H1 (cell line): Measurements from ENCODE around the gene PTK6. TPM values are rescaled to one million over a fixed set of nuclear protein-coding genes. Genes with fewer than 3 reads are reported as not detected.

ENCODE experiments used
- CTBP2 ChIP-seq: IDR thresholded peaks from 2 replicates; pipeline ENCODE4 v1.7.0; 2011; ENCODE audit warnings: borderline replicate concordance, mild to moderate bottlenecking, moderate library complexity, mixed read lengths, low read length; ENCODE audit not compliant: insufficient read depth, insufficient read length
- EGR1 ChIP-seq: IDR thresholded peaks from 2 replicates; pipeline ENCODE4 v1.6.1; 2011; ENCODE audit warnings: low read depth, low read length, borderline replicate concordance
- JUND ChIP-seq: IDR thresholded peaks from 2 replicates; pipeline ENCODE4 v1.6.1; 2011; ENCODE audit warnings: mild to moderate bottlenecking, improper control_type of control experiment, low read length
- POLR2A ChIP-seq, 2 experiments: IDR thresholded peaks; 1 replicate in 1 of 2; 2 replicates in 1 of 2; pipeline ENCODE4 v1.6.1; 2011; ENCODE audit warnings: low read depth in 2 of 2, low read length in 2 of 2, mild to moderate bottlenecking in 2 of 2; ENCODE audit errors: control extremely low read depth in 1 of 2
- RFX5 ChIP-seq: IDR thresholded peaks from 2 replicates; pipeline ENCODE4 v1.6.1; 2011; ENCODE audit warnings: low read depth, low read length, improper control_type of control experiment, borderline replicate concordance
- RXRA ChIP-seq: IDR thresholded peaks from 2 replicates; pipeline ENCODE4 v1.6.1; 2011; ENCODE audit warnings: low read depth, mild to moderate bottlenecking, low read length, moderate library complexity; ENCODE audit not compliant: insufficient read depth
- SP4 ChIP-seq: IDR thresholded peaks from 2 replicates; pipeline ENCODE4 v1.6.1; 2012; ENCODE audit warnings: low read length, inconsistent platforms
- SRF ChIP-seq: IDR thresholded peaks from 2 replicates; pipeline ENCODE4 v1.6.1; 2011; ENCODE audit warnings: mild to moderate bottlenecking, low read depth, low read length, moderate library complexity
- polyA plus RNA-seq, 7 experiments: library from polyadenylated mRNA; depleted of rRNA in 3 of 7; stranded (reverse) in 5 of 7; unstranded in 2 of 7; fragments of >200 nt in 5 of 7; fragments of 200-250 nt in 2 of 7; gene quantifications; 1 replicate in 5 of 7; 2 replicates in 1 of 7; 4 replicates in 1 of 7; pipeline versions ENCODE4 v1.2.1 to v1.2.3, GENCODE V29; 2011 to 2013; ENCODE audit warnings: missing spikeins in 2 of 7, mixed read lengths in 2 of 7
- total RNA-seq: library from RNA; stranded (reverse); fragmentation: NEBNext Ultra II Directional; extraction: Animal tissue kit (Norgen Biotek cat#: 25700); gene quantifications from 2 replicates; pipeline ENCODE4 v1.2.1, GENCODE V29; 2021
- TF ChIP-seq, protein P1 (sequence below): fragments of 300-600 bp; sonication (generic); IDR thresholded peaks from 2 replicates; pipeline ENCODE4 v1.7.1; 2012; ENCODE audit warnings: low read length, moderate library complexity, mild to moderate bottlenecking, inconsistent platforms; ENCODE audit not compliant: insufficient replicate concordance

The PTK6 gene
- total and polyA plus RNA-seq, 2 of the 8 experiments (the other 6 are each of a cell fraction or from before 2014, with no cell fraction given), result 0.12 to 0.19 TPM

GRCh38 chr20:63494420-63495166, 42.6 kb downstream of the PTK6 start (continued):
- TF ChIP-seq RXRA (no peak), CTBP2 (no peak), POLR2A (IDR thresholded peaks at IDR 0.05; ENCODE audit: control extremely low read depth in 1 of 2, low read depth in 2 of 2, low read length in 2 of 2) (no peak), SRF (no peak), RFX5 (no peak), SP4 (no peak), EGR1 (no peak), JUND (no peak)
- TF ChIP-seq, protein P1, sequence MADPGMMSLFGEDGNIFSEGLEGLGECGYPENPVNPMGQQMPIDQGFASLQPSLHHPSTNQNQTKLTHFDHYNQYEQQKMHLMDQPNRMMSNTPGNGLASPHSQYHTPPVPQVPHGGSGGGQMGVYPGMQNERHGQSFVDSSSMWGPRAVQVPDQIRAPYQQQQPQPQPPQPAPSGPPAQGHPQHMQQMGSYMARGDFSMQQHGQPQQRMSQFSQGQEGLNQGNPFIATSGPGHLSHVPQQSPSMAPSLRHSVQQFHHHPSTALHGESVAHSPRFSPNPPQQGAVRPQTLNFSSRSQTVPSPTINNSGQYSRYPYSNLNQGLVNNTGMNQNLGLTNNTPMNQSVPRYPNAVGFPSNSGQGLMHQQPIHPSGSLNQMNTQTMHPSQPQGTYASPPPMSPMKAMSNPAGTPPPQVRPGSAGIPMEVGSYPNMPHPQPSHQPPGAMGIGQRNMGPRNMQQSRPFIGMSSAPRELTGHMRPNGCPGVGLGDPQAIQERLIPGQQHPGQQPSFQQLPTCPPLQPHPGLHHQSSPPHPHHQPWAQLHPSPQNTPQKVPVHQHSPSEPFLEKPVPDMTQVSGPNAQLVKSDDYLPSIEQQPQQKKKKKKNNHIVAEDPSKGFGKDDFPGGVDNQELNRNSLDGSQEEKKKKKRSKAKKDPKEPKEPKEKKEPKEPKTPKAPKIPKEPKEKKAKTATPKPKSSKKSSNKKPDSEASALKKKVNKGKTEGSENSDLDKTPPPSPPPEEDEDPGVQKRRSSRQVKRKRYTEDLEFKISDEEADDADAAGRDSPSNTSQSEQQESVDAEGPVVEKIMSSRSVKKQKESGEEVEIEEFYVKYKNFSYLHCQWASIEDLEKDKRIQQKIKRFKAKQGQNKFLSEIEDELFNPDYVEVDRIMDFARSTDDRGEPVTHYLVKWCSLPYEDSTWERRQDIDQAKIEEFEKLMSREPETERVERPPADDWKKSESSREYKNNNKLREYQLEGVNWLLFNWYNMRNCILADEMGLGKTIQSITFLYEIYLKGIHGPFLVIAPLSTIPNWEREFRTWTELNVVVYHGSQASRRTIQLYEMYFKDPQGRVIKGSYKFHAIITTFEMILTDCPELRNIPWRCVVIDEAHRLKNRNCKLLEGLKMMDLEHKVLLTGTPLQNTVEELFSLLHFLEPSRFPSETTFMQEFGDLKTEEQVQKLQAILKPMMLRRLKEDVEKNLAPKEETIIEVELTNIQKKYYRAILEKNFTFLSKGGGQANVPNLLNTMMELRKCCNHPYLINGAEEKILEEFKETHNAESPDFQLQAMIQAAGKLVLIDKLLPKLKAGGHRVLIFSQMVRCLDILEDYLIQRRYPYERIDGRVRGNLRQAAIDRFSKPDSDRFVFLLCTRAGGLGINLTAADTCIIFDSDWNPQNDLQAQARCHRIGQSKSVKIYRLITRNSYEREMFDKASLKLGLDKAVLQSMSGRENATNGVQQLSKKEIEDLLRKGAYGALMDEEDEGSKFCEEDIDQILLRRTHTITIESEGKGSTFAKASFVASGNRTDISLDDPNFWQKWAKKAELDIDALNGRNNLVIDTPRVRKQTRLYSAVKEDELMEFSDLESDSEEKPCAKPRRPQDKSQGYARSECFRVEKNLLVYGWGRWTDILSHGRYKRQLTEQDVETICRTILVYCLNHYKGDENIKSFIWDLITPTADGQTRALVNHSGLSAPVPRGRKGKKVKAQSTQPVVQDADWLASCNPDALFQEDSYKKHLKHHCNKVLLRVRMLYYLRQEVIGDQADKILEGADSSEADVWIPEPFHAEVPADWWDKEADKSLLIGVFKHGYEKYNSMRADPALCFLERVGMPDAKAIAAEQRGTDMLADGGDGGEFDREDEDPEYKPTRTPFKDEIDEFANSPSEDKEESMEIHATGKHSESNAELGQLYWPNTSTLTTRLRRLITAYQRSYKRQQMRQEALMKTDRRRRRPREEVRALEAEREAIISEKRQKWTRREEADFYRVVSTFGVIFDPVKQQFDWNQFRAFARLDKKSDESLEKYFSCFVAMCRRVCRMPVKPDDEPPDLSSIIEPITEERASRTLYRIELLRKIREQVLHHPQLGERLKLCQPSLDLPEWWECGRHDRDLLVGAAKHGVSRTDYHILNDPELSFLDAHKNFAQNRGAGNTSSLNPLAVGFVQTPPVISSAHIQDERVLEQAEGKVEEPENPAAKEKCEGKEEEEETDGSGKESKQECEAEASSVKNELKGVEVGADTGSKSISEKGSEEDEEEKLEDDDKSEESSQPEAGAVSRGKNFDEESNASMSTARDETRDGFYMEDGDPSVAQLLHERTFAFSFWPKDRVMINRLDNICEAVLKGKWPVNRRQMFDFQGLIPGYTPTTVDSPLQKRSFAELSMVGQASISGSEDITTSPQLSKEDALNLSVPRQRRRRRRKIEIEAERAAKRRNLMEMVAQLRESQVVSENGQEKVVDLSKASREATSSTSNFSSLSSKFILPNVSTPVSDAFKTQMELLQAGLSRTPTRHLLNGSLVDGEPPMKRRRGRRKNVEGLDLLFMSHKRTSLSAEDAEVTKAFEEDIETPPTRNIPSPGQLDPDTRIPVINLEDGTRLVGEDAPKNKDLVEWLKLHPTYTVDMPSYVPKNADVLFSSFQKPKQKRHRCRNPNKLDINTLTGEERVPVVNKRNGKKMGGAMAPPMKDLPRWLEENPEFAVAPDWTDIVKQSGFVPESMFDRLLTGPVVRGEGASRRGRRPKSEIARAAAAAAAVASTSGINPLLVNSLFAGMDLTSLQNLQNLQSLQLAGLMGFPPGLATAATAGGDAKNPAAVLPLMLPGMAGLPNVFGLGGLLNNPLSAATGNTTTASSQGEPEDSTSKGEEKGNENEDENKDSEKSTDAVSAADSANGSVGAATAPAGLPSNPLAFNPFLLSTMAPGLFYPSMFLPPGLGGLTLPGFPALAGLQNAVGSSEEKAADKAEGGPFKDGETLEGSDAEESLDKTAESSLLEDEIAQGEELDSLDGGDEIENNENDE, result no peak
